ENCODE results near the gene ALDH3B2.

GRCh38 chr11:67629386-67630227 lies 44.8 kb downstream of the ALDH3B2 start, which contains the start of gene NUDT8:
- peak; percentile 84 to 90 (median 85) for TF ChIP-seq CTCF (IDR thresholded peaks at IDR 0.05)
- peak in 1 of 3 donors; percentile 11 for TF ChIP-seq POLR2AphosphoS5 (IDR thresholded peaks at IDR 0.05)
- TF ChIP-seq POLR2A (IDR thresholded peaks at IDR 0.05): no peak

Measured in breast epithelium (tissue), 3 donors.